HG02870 (cell line): ENCODE data around the gene OGA.

ENCODE experiments used
- ATAC-seq: cut with Tn5 transposase; IDR thresholded peaks from one replicate; pipeline ENCODE4 v1.9.1; 2021; ENCODE audit warnings: mild to moderate bottlenecking, moderate library complexity; ENCODE audit not compliant: unreplicated experiment

Gene OGA

DNA sequence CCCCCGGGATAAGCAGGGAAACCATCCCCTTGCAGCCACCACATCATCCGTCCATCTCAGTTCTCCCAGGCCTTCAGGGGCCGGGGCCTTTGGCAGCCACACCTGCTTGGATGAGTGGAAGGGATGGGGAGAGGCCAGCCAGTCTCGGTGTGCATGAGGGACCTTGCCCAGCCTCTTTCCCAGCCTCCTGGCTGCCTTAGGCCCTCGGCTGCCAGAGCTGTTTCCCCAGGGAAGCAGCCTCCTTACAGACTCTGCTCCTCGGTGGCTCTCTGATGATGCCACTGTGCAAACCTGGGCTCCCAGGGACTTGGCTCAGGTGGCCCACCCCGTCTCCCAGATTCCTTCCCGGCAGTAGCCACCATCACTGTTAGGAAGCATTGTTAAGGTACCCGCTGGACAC lies 57.0 kb downstream of the OGA start:
- ATAC-seq: no peak

DNA sequence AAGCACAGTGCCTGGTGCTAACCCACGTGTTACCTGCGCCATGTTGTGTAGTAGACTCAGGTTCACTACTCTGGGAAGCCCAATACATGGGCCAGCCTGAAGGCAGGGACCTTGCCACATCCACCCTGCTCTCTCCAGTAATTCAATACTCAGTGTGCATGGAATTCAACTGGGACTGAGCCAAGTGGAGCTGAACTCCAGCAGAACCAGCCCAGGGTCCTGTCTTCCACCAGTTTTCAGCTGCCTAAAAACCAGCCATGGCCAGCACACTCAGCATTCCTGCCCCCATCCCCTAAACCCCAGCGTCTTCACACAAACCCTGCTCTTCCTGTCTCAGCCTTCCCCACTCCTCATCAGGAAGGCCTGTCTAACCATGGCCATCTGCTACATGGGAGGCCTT lies 57.7 kb downstream of the OGA start:
- no peak for ATAC-seq

DNA sequence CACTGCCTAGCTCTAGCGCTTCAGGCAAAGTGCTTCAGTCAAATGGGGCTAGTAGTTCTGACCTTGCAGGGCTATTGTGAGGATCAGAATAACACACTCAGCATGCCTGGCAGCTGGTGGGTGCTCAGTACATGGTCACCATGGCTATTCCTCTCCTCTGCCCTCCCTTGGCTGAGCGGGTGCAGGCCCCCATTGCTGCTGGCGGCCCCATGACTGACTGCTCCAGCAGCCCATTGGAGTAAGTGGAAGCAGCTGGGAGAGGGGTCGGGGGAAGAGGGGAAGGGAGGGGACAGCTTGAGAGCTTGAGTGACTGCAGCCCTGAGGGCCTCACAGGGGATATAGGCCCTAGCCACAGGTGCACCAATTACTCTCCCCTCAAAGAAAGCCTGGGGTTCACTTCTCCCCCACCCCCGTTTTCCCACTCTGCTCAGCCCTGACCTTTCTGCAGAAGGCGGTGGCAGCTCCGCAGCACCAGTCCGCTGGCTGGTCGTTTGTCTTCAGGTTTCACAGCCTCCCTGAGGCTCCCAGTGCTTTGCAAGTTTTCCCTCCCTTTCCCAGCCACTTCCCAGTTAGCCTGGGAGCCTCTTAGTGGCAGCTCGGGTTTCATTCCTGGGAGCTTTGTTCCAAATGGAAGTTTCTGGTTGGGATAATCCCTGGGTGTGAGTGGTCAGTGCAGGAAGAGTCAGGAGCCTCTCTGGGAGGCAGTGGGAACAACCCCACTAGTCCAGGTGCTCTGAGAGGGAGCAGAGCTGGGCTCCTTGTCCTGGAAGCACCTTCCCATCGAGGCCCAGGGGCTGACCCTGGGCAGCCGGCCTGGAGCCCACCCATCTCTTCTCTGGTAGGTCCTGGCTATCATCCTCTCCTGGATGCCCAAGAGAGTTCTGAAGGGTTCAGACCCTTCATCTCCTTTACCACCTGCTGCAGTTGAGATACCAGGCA lies 58.7 kb downstream of the OGA start:
- ATAC-seq: no peak

DNA sequence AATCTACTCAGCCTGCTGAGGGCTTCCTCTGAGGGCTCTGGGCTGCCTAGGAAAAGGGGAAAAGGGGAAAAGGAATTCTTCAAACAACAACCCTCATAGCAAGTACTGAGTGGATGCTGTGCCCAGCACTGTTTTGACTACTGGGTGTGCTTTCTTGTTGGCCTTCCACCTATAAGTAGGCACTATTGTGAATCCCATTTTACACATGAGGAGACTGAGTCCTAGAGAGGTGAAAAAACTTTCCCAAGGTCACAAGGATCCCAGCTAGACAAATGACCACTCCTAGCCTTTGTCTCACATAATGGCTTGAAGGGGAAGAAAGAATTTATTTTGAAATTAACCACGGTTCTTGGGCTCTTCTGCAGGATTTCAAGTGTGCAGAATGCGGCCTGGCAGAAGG lies 59.4 kb downstream of the OGA start:
- ATAC-seq: no peak

DNA sequence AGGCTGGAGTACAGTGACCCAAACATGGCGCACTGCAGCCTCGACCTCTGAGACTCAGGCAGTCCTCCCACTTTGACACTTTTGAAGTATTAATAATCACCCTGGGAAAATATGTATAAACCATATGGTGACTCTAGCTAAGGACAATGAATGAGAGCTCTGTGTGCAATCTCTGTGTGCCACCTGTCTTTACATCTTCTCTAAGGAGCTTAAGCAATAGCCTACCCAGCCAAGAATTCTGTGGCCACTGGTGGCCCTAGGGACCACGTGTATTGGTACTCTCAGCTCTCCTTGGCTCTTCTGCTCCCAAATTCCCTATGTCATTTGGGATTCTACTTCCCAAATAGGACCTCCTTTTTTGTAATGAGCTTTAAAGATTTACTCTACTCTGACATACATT lies 66.0 kb downstream of the OGA start:
- no peak for ATAC-seq

DNA sequence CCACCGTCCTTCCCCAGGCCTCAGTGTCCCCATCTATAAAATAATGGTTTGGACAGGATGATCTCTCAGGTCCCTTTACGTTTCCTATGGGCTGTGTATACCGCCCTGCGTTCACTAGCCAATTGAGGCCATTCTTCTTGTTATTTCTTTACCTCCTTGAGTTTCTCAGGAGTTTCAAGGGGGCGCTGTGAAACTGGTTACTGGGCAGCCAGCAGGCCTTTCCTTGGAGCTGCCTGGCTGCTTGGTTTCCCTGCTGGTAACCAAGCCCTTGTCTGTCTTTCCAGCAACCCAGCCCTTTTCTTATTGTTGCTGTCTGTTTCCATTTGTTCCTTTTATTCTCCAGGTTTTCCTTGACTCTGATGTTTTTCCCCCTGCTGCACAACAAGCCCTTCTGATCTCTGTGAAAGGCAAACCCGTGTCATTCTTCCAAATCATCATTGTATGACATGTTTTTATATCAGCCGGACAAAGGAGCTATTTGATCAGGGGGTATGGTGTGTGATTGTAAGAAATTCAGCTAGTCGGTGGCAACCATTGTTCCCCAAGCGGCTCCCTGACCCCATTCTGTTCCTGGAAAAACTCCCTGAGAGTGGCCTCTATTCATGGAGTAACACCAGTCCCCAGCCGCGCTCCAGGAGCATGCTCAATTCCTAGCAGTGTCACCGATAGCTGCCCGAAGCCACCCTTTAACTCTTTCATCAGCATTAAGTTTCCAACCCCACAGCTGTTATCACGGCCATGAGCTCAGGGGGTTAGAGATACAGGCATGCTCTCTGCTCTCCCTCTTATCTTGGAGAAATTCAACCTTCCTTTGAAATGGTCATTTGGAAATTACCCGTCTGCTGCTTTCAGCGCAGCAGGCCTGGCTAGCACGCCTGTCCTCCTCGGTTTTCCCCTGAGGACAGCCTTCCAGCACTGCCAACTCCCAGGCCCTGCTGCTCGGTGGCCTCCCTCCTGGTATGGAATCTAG lies 68.9 kb downstream of the OGA start:
- ATAC-seq: no peak

DNA sequence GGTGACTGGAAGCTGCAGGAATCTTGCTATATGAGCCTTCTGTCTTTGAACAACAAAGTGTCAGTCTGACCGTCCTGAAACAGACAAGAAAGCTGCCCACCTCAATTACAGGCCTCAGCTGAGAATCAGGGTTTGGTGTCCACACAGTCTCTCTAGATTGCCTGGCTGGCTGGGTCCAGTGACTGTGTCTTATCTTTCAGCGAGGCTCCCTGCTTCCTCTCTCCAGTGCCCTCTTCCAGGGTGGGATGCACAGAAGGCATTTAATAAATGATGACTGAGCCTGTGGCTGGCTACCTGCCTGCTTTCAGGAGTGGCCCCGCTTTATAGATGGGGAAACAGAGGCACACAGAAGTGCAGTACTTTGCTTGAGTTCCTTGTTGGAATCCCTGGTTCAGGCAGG lies 69.7 kb downstream of the OGA start:
- ATAC-seq: no peak

DNA sequence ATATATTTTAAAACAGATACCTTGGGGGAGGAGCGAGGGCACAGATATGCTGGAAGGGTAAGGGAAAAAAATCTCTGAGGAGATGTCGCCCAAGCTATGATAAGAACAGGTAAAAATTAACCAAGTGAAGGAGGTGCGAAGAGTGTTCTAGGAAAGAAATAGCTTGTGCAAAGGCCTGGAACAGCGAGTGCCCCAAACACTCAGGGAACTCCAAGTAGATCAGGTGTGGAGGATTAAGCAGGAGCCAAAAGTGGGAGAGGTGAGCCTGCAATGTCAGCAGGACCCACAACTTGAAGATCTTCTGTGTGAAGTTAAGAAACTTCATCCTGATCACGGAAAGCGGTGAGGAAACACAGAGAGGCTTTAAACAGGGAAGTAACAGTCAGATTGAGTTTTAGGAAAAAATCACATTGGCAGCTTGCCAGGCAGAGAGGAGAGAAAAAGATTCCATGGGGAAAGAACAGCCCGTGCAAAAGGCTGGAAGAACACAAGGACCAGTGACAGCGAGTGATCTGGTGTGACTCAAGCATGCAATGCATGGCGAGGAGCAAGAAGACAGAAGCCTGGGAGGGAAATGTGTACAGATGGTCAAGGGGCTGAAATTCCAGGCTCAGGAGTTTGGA lies 73.1 kb downstream of the OGA start:
- ATAC-seq: no peak

DNA sequence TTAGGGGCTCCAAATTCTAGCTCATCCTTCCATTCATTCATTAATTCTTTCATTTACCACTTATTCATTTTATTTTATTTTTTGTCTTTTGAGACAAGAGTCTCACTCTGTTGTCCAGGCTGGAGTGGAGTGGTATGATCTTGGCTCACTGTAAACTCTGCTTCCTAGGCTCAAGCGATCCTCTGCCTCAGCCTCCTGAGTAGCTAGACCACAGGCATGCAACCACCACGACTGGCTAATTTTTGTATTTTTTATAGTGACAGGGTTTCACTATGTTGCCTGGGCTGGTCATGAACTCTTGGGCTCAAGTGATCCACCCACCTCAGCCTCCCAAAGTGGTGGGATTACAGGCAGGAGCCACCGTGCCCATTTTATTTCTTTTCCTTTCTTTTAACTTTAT lies 74.0 kb downstream of the OGA start:
- ATAC-seq: no peak

DNA sequence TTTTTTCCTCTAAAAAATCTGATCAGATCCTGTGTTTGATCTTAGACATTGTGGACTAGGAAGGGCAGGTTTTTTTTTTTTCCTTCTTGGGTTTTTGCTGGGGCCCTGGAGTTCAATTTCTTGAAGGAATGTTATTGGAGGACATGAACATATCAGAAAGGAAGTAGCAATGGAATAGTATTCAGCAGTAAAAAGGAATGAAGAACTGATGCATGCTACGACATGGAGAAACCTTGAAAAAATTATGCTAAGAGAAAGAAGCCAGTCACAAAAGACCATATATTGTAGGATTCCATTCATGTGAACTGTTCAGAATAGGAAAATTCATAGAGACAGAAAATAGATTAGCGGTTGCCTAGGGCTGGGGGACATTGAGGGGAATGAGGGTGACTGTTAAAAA lies 76.3 kb downstream of the OGA start:
- no peak for ATAC-seq

DNA sequence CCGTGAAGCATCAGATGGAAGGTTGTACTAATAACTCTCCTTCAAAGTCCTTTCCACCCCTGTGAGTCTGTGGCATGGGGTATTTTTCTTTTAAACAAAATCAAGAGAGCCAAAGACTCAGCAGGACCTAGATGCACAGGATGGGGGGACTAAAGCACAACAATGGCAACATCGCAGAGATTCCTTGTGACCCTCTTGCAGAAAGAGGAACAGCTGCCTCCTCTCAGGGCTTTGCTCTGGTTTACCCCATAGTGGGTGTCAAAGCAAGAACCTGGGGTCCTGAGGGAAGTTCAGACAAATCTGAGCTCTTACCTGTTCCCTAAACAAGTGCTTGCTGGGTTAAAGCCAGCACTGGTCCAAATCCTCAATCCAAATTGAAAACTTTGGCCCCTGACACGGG lies 81.6 kb downstream of the OGA start:
- ATAC-seq: no peak
